ENCODE measurements around the gene FRMD5.

DNA sequence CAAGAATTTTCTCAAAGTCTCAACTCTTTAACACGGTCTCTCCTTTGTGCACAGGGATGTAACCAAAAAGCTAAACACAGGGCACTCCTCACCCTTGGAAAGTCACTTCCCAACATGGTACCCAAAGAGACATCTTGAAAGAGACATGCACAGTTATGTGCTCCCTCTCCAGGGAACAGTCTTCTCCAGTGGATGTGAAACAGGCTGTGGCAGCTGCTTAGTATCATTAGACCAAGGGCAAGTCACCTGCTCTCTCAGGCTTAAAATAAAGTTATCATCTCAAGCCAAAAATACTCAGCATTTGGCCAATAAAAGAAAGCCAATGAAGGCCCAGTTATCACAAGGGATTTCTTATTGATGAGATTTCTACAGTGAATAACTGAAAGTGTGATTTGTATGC is 239.9 kb downstream of the FRMD5 start:
- TF ChIP-seq CTCF (IDR thresholded peaks at IDR 0.05; ENCODE audit: poor library complexity) (no peak), EZH2phosphoT487 (IDR thresholded peaks at IDR 0.05; ENCODE audit: low read depth, severe bottlenecking, unreplicated experiment) (no peak)
